KMS-11 (cell line): ENCODE data around the gene HS3ST3A1.

Experiments
- H2AFZ ChIP-seq: fragments of 200-600 bp; sonication (generic); 2 replicates; pipeline ENCODE4 v1.6.1; 2016; ENCODE audit warnings: antibody characterized with exemption, mixed run types, low read depth
- H3K27ac ChIP-seq: fragments of 200-600 bp; sonication (generic); 2 replicates; pipeline ENCODE4 v1.6.1; 2016; ENCODE audit warnings: mild to moderate bottlenecking, mixed run types
- H3K27me3 ChIP-seq: fragments of 200-600 bp; sonication (generic); 2 replicates; pipeline ENCODE4 v1.6.1; 2017; ENCODE audit warnings: mild to moderate bottlenecking, low read depth, mixed run types, moderate library complexity; ENCODE audit not compliant: insufficient read depth
- H3K36me3 ChIP-seq: fragments of 200-600 bp; sonication (generic); 2 replicates; pipeline ENCODE4 v1.6.1; 2017; ENCODE audit warnings: mild to moderate bottlenecking, mixed run types; ENCODE audit not compliant: insufficient read depth
- H3K4me1 ChIP-seq: fragments of 200-600 bp; sonication (generic); 2 replicates; pipeline ENCODE4 v1.6.1; 2016; ENCODE audit warnings: mild to moderate bottlenecking, low read depth, mixed run types; ENCODE audit not compliant: poor library complexity, severe bottlenecking
- H3K4me2 ChIP-seq: fragments of 200-600 bp; sonication (generic); 2 replicates; pipeline ENCODE4 v1.7.0; 2016; ENCODE audit warnings: mild to moderate bottlenecking, mixed run types
- H3K4me3 ChIP-seq: fragments of 200-600 bp; sonication (generic); IDR thresholded peaks from 2 replicates; pipeline ENCODE4 v1.6.1; 2017; ENCODE audit warnings: low read depth, low read length, mixed read lengths; ENCODE audit not compliant: insufficient read depth
- H3K79me2 ChIP-seq: fragments of 200-600 bp; sonication (generic); 2 replicates; pipeline ENCODE4 v1.6.1; 2016; ENCODE audit warnings: low read depth, mixed run types; ENCODE audit not compliant: insufficient read depth
- H3K9ac ChIP-seq: fragments of 200-600 bp; sonication (generic); 2 replicates; pipeline ENCODE4 v1.6.1; 2016; ENCODE audit warnings: mild to moderate bottlenecking, mixed run types
- H4K20me1 ChIP-seq: fragments of 200-600 bp; sonication (generic); 2 replicates; pipeline ENCODE4 v1.6.1; 2016; ENCODE audit warnings: mild to moderate bottlenecking, mixed run types; ENCODE audit not compliant: insufficient read depth
- TF ChIP-seq, protein P1 (sequence below): fragments of 200-600 bp; sonication (generic); conservative IDR thresholded peaks from 2 replicates; pipeline ENCODE4 v1.6.1; 2017; ENCODE audit warnings: low read depth, mild to moderate bottlenecking, antibody characterized with exemption, low read length, moderate library complexity, mixed read lengths

The HS3ST3A1 gene

DNA sequence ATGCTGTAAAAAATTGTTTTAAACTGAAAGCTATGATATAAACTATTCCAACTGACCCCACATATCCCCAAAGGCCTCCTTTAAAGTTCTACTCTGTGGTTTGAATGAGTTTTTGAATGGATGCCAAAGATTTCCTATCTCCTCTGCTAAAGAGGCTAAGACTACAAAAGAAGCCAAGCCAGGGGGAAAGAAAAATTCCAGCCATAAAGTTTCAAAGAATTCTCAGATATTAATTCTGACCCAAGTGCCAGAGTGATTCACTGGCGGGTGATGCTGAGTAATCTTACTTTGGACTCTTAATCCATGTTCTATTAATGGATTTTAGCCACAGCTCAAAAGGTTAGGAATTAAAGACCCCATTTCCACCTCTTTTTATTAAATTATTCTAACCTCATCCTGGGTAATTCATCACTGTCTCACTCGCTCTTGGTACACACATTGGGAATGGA lies 60.7 kb downstream of the HS3ST3A1 start:
- no peaks in the 10 kb centered on the region for H3K79me2 ChIP-seq
- no peak overlapping the region for H3K27ac ChIP-seq
- H3K4me3 ChIP-seq = no peak overlapping the region

DNA sequence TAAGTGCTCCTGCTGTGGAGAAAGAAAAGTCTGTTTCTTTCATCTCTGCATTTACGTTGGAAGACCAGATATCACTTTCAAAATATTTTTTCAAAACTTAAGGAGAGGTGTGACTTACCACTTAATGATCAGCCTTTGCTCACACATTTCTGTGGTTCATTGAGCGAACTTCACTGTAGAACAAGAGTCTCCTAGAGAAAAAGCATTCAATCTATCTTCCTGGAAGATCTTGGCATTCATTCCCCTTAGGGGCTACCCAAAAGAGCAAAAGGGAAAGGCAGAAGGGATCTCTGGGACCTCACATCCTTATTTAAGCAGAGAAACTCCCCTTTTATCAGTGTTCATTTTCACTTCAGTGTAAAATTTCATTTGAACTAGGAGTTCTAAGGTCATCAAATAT lies 61.2 kb downstream of the HS3ST3A1 start:
- H3K4me2 ChIP-seq = no peak overlapping the region
- no peaks in the 10 kb centered on the region for H3K4me1 ChIP-seq
- H3K27ac ChIP-seq = no peak overlapping the region
- no peaks in the 10 kb centered on the region for H3K36me3 ChIP-seq
- no peaks in the 10 kb centered on the region for H4K20me1 ChIP-seq
- no peaks in the 10 kb centered on the region for H3K27me3 ChIP-seq
- H3K4me3 ChIP-seq = no peak overlapping the region
- H3K79me2 ChIP-seq = no peaks in the 10 kb centered on the region
- H3K9ac ChIP-seq = no peak overlapping the region
- no peak overlapping the region for H2AFZ ChIP-seq
- TF ChIP-seq, protein P1, sequence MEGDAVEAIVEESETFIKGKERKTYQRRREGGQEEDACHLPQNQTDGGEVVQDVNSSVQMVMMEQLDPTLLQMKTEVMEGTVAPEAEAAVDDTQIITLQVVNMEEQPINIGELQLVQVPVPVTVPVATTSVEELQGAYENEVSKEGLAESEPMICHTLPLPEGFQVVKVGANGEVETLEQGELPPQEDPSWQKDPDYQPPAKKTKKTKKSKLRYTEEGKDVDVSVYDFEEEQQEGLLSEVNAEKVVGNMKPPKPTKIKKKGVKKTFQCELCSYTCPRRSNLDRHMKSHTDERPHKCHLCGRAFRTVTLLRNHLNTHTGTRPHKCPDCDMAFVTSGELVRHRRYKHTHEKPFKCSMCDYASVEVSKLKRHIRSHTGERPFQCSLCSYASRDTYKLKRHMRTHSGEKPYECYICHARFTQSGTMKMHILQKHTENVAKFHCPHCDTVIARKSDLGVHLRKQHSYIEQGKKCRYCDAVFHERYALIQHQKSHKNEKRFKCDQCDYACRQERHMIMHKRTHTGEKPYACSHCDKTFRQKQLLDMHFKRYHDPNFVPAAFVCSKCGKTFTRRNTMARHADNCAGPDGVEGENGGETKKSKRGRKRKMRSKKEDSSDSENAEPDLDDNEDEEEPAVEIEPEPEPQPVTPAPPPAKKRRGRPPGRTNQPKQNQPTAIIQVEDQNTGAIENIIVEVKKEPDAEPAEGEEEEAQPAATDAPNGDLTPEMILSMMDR = no peak

More for the DNA sequence above, 60.7 kb downstream of the HS3ST3A1 start:
- Histone ChIP-seq H3K9ac (no peak overlapping the region), H3K36me3 (no peaks in the 10 kb centered on the region), H4K20me1 (no peaks in the 10 kb centered on the region), H3K4me2 (no peak overlapping the region), H3K4me1 (no peaks in the 10 kb centered on the region), H2AFZ (no peak overlapping the region), H3K27me3 (no peaks in the 10 kb centered on the region)
- TF ChIP-seq, protein P1 = no peak

DNA sequence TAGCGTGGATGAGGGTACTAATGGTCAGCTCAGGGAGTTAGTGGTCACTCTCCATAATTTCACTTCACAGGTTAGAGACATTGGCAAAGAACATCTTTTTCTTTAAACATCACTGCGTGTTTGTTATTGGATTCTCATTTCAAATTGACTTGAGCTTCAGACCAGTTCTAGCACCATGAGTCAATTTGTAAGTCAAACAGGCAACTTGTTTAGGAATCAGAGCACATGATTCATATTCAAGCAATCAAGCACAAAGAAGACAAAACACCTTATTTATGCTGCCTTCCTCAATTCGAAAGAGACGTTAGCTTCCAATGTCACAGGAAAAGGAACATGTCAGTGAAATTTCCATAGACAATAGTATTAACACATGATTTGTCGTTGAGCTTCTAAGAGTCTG lies 62.3 kb downstream of the HS3ST3A1 start:
- H2AFZ ChIP-seq = no peak overlapping the region
- H3K36me3 ChIP-seq = no peaks in the 10 kb centered on the region
- no peaks in the 10 kb centered on the region for H4K20me1 ChIP-seq
- H3K4me2 ChIP-seq = no peak overlapping the region
- no peaks in the 10 kb centered on the region for H3K4me1 ChIP-seq
- no peak overlapping the region for H3K27ac ChIP-seq
- H3K27me3 ChIP-seq = no peaks in the 10 kb centered on the region
- H3K9ac ChIP-seq = no peak overlapping the region
- no peak overlapping the region for H3K4me3 ChIP-seq
- TF ChIP-seq, protein P1 = no peak
- no peaks in the 10 kb centered on the region for H3K79me2 ChIP-seq

DNA sequence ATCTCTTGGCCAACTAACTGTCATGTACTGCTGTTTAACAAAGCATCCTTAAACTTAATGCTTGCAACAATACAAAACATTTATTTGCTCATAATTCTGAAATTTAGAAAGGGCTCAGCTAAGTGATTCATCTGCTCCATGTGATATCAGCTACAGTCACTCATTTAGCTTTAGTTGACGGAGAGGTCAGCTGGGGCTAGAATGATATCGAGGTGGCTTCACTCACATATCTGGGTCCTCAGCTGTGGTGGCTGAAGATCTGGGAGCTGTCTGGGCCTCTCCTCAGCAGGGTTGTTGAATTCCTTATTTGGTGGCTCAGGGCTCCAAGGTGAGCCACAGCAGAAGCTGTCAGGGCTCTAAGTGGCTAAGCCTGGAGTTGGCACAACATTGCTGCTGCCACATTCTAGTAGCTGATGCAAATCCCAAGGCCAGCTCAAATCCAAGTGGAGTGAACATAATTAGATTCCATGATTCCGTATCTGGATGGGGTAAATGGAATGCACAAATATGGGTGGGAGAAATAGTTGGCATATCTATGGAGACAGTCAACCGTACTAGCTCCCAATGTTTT lies 62.8 kb downstream of the HS3ST3A1 start:
- Histone ChIP-seq H3K4me3 (no peak overlapping the region), H2AFZ (no peak overlapping the region), H3K36me3 (no peaks in the 10 kb centered on the region), H4K20me1 (no peaks in the 10 kb centered on the region), H3K27me3 (no peaks in the 10 kb centered on the region), H3K4me1 (no peaks in the 10 kb centered on the region), H3K27ac (no peak overlapping the region), H3K79me2 (no peaks in the 10 kb centered on the region), H3K4me2 (no peak overlapping the region), H3K9ac (no peak overlapping the region)
- TF ChIP-seq, protein P1 = no peak
